Fibroblast of skin of left biceps (primary cell): ENCODE results near the gene CECR2.

Experiments
- DNase-seq, 2 experiments: peaks; one replicate each; pipeline ENCODE4 v3.0.0-alpha.2; 2013; ENCODE audit warnings: low read depth in 2 of 2

Gene CECR2

DNA sequence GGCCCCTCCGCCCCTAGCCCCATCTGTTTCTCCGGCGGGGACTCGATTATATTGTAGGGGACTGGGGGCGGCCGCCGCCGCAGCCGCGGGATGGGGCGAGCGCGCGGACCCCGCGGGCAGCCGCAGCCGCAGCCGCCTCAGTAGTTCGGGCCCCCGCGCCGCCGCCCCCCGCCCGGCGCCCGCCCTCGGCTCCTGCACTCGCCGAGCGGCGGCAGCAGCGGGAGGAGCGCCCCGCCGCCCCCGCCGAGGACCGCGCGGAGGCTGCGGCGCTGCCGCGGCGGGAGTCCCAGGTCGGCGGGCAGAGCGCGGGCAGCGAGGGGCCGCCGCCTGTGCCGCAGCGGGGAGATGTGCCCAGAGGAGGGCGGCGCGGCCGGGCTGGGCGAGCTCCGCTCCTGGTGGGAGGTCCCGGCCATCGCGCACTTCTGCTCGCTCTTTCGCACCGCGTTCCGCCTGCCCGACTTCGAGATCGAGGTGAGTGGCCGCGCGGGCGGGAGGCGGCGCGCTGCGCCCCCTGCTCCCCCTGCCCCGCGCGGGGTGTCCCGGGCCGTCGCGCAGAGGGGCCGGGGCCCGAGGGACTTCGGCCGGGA lies at the start of gene CECR2:
Gene CECR2, plus strand, starts transcription at position 22 of the 587 bp plus-strand sequence. Its CDS starts 324 bp downstream, at position 346.
- no peak for DNase-seq

DNA sequence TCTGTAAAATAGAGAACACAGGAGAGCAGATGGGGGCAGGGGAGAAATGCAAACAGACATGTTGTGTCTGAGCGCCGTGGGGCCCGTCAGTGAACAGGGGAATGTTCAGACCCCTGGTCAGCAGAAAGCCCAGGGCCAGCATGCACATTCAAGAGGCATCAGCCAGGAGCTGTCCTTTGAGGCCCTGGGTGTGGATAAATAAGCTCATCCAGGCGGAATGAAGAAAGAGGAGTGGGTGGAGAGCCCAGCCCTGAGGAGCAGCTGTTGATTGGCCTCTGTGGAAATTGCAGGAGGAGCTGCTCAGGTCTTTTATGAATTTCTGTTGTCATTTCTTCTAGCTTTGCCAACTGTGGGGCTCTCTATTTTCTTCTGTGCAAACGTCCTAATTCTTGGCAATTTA lies 49.7 kb upstream of the CECR2 start:
- no peak for DNase-seq

- DNase-seq, result no peak
Measured at GRCh38 chr22:17322511-17322910, 46.7 kb upstream of the CECR2 start.

DNA sequence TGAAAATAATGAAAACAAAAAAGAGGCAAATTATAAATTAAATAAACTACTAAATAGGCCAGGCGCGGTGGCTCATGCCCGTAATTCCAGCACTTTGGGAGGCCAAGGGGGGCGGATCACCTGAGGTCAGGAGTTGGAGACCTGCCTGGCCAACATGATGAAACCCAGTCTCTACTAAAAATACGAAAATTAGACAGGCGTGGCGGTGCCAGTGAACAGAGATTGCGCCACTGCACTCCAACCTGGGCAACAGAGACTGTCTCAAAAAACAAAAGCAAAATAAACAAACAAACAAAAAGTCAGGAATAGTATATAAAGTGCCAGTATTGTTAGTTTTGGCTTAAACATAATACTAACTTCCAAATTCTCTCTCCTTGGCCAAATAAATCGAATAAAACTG lies 37.6 kb upstream of the CECR2 start:
- no peak for DNase-seq

- DNase-seq, result no peak
Measured at GRCh38 chr22:17332109-17332800, 37.0 kb upstream of the CECR2 start.

DNA sequence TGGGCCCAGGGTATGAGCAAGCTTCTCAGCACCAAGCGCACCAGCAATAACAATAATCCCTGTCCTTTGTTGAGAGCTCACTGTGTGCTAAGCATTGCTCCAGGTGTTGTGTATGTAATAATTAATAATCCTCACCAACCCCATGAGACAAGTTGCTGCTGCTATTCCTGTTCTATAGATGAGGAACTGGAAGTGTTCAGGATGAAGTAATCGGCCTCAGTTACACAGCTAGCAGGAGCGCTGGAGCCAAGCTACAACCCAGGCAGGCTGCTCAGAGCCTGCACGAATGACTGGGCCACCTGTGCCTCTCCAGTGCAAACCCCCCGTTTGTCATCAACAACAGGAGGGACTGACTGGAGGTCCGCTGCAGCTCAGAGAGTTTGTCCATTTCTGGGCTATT lies 35.2 kb upstream of the CECR2 start:
- DNase-seq, result no peak

GRCh38 chr22:17334983-17335382 lies 34.3 kb upstream of the CECR2 start:
- DNase-seq, result no peak

GRCh38 chr22:17336061-17336460 lies 33.2 kb upstream of the CECR2 start:
- DNase-seq, result no peak

GRCh38 chr22:17337639-17338038 lies 31.6 kb upstream of the CECR2 start:
- no peak for DNase-seq

GRCh38 chr22:17339095-17339693 lies 30.1 kb upstream of the CECR2 start:
- no peak for DNase-seq

DNA sequence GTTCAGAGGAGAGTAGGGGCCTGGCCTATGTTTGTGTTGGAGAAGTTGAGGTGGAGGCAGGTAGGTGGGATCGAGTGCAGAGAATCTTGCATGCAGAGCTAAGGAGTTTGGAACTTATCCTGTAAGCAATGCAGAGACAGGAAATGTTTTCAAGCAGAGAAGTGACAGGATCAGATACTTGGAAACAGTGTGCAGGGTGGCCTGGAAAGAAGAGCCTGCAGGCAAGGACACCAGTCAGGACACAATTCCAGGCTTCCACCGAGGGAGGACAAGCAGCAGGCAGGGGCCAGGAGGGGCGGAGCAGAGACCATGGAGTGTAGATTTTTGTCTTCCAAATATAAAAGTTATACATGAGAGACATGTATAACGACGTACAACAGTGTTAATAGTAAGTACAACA lies 26.9 kb upstream of the CECR2 start:
- no peak for DNase-seq

DNA sequence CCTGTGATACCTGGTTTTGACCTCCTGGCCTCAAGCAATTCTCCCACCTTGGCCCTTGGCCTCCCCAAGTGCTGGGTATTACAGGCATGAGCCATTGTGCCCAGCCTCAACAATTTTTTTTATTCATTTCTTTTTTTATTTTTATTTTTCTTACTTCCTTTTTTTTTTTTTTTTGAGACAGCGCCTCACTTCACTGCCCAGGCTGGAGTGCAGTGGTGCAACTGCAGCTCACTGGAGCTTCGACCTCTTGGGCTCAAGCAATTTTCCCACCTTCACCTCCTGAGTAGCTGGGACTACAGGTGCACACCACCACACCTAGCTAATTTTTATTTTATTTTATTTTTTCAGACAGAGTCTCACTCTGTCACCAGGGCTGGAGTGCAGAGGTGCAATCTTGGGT lies 25.5 kb upstream of the CECR2 start:
- DNase-seq, result no peak

- DNase-seq, result no peak
Measured at GRCh38 chr22:17346578-17346977, 22.7 kb upstream of the CECR2 start.

GRCh38 chr22:17347724-17348123 lies 21.5 kb upstream of the CECR2 start:
- no peak for DNase-seq

DNA sequence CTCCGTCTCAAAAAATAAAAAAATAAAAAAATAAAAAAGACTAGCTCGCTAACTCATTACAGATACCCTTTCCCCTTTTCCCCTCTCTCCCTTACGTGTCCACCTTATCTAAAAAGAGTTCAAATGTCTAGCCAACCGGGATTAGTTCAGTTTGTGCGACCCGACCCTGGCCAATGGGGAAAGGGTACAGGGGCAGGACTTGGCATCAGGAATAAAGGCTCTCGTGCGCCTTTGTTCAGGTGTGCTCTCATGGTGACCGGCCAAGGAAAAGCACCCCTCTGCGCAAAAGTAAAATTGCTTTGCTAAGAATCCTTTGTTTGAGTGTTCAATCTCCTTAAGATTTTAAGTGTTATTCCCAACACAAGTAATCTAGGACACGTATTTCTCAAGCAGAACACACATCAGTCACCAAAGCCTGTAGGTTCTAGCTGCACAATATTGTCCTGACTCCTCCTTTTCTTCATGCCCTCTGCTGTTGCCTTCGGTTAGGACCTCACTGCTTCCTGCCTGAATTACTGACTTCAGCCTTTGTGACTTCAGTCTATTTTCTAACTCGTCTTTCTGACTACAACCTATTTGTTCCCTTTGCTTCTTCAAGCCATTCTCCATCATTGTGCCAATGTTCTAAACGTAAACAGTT lies 20.7 kb upstream of the CECR2 start:
- no peak for DNase-seq

GRCh38 chr22:17349172-17349571 lies 20.1 kb upstream of the CECR2 start:
- DNase-seq, result no peak

DNA sequence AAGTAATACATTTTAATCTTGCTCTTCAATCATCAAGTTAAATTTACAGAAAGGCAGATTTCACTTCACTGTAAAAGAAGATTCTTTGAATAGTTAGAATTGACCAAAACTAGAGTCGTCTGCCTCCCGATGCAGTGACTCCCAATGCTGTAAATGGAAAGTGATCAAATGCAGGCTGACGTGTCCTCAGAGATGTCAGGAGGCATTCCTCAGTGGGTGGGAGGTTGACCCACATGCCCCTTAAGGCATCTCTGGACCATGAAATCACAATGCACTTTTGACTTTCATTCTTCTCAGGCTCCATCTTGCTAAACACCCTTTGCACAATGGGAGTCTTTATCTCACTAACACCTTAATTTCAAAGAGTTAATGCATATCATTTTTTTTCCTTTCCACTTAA lies 19.0 kb upstream of the CECR2 start:
- no peak for DNase-seq

DNA sequence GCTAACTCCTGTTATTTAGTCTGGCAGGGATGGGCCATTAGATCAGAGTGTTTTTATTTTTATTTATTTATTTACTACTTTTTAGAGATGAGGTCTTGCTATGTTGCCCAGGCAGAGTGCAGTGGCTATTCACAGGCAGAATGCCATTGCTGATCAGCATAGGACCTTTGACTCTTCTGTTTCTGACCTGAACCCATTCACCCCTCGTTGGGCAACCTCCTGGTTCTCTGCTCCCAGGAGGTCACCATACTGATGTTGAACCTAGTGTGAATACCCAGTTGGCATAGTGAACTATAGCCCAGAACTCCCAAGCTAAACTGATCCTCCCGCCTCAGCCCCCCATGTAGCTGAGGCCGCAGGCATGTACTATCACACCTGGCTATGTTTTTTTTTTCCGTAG lies 16.5 kb upstream of the CECR2 start:
- no peak for DNase-seq

GRCh38 chr22:17357688-17358087 lies 11.6 kb upstream of the CECR2 start:
- no peak for DNase-seq

DNA sequence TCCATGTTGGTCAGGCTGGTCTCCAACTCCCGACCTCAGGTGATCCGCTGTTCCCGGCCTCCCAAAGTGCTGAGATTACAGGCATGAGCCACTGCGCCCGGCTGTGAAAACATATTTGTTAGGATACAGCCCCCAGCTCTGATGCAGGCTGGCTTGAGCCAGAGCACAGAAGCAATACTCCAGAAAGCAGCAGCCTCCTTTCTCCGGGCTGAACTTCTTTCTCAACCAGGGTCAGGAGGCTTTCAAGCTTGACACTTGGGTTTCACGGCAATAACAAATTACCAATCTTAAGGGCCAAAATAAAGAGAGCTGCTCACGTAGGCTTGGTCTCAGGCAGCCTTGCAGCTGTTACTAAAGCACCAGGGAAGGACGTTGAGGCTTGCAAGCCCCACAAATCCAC lies 10.8 kb upstream of the CECR2 start:
- no peak for DNase-seq

DNA sequence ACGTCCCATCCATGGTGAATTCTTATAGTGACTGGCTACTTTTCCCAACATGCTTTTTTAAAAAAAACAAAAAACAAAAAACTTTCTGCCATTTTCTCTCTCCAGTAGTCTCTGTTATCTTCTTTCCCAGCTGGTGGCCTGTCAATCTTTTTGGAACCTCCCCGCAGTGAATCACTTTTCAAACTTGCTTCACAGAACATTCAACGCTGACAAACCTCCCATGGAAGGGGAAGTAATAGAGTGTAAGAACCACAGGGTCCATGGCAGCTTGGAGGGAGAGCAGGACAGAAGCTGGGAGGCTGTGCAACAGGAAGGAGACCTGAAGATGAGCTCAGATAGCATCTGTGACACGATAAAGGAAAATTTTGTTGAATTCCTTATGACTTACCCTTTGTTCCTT lies 9.8 kb upstream of the CECR2 start:
- DNase-seq, result no peak

DNA sequence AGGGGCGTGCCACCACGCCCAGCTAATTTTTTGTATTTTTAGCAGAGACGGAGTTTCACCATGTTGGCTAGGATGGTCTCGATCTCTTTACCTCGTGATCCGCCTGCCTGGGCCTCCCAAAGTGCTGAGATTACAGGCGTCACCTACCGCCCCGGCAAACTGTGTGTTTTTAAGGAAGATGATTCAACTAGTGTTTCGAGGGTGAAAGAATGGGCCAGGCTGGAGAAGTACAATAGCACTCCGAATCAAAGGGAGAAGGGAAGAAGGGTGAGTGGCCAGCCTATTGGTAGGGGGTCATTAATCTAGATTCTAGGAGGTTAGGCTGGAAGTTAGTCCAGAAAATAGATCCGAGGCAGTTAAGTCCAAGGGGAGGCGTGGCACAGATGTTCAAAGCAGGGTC lies 2.9 kb upstream of the CECR2 start:
- no peak for DNase-seq

- DNase-seq, result no peak
Measured at GRCh38 chr22:17366830-17367229, 2.4 kb upstream of the CECR2 start.
